ENCODE data around the gene ZGLP1. TPM values are rescaled to one million over a fixed set of nuclear protein-coding genes. Genes with fewer than 3 reads are reported as not detected.
A peak's percentile ranks its signal among the peaks of the same experiment; 100 is the strongest.
"Not testable (repeated sequence)": the region's sequence is repeated elsewhere in the genome, so short reads cannot be mapped to it uniquely, and the experiment has no call there.

ZGLP1 gene
- total and polyA plus RNA-seq, 9 donors = 0.27 to 5.6 (median 3.0) TPM

- H3K4me1 ChIP-seq (ENCODE audit: insufficient read depth) = peaks cover 4% of the 10 kb centered on the region
- H3K27me3 ChIP-seq = no peaks in the 10 kb centered on the region
- H3K36me3 ChIP-seq = no peaks in the 10 kb centered on the region
- 63 to 76% (median 64%) methylated on average over 14 of the region's 14 CpGs for WGBS, 3 donors
- no peak for DNase-seq
- intact Hi-C loops (cut with DNase I) = no loop called here
- no peak within 1 kb of the TSS for H3K27ac ChIP-seq
- no peak within 1 kb of the TSS for H3K4me3 ChIP-seq
- TF ChIP-seq POLR2A (IDR thresholded peaks at IDR 0.05) (no peak), CTCF (IDR thresholded peaks at IDR 0.05) (no peak), EP300 (IDR thresholded peaks at IDR 0.05) (no peak)
- no peaks in the 10 kb centered on the region for H3K9me3 ChIP-seq
Measured at GRCh38 chr19:10339380-10339960, 29.9 kb upstream of the ZGLP1 start, which contains the start of gene ICAM3. ICAM3 (minus strand) TSS chr19:10339624; CDS start chr19:10339614, 10 bp downstream.

GRCh38 chr19:10338940-10339339 lies 29.3 kb upstream of the ZGLP1 start:
- DNase-seq = no peak
- Histone ChIP-seq H3K4me1 (ENCODE audit: insufficient read depth) (peaks cover 7% of the 10 kb centered on the region), H3K4me3 (no peak overlapping the region), H3K36me3 (no peaks in the 10 kb centered on the region), H3K27me3 (no peaks in the 10 kb centered on the region), H3K9me3 (no peaks in the 10 kb centered on the region), H3K27ac (no peak overlapping the region)
- WGBS, 3 donors = 81 to 82% (median 81%) methylated on average over 6 of the region's 6 CpGs
- TF ChIP-seq EP300 (IDR thresholded peaks at IDR 0.05) (no peak), POLR2A (IDR thresholded peaks at IDR 0.05) (no peak), CTCF (IDR thresholded peaks at IDR 0.05) (no peak)
- intact Hi-C loops (cut with DNase I) = no loop called here

- H3K36me3 ChIP-seq; DNase-seq; intact Hi-C loops (cut with DNase I); H3K27me3 ChIP-seq; H3K27ac ChIP-seq; H3K4me3 ChIP-seq; H3K9me3 ChIP-seq: not testable (repeated sequence)
- WGBS, 3 donors = 91 to 95% (median 95%) methylated on average over 9 of the region's 9 CpGs
- peaks cover 12% of the 10 kb centered on the region for H3K4me1 ChIP-seq (ENCODE audit: insufficient read depth)
Measured at GRCh38 chr19:10336725-10337124, 27.1 kb upstream of the ZGLP1 start.

- Histone ChIP-seq H3K27ac (peak overlapping the region in 1 of 2 donors; percentile 14), H3K4me1 (ENCODE audit: insufficient read depth) (peaks cover 12% of the 10 kb centered on the region), H3K9me3 (no peaks in the 10 kb centered on the region), H3K4me3 (no peak overlapping the region), H3K36me3 (no peaks in the 10 kb centered on the region), H3K27me3 (no peaks in the 10 kb centered on the region)
- peak in 3 of 5 donors; percentile 21 to 51 (median 44) for DNase-seq
- TF ChIP-seq EP300 (IDR thresholded peaks at IDR 0.05) = no peak
- TF ChIP-seq CTCF (IDR thresholded peaks at IDR 0.05) = no peak
- TF ChIP-seq POLR2A (IDR thresholded peaks at IDR 0.05) = no peak
- intact Hi-C loops (cut with DNase I) = no loop called here
- 44 to 55% (median 51%) methylated on average over 25 to 26 of the region's 26 CpGs for WGBS, 3 donors
Measured at GRCh38 chr19:10335352-10335985, 25.9 kb upstream of the ZGLP1 start.

Data from ovary (tissue), 9 donors.